ENCODE measurements around the gene IL13RA2. TPM values are rescaled to one million over a fixed set of nuclear protein-coding genes. Genes with fewer than 3 reads are reported as not detected.

The IL13RA2 gene, protein sequence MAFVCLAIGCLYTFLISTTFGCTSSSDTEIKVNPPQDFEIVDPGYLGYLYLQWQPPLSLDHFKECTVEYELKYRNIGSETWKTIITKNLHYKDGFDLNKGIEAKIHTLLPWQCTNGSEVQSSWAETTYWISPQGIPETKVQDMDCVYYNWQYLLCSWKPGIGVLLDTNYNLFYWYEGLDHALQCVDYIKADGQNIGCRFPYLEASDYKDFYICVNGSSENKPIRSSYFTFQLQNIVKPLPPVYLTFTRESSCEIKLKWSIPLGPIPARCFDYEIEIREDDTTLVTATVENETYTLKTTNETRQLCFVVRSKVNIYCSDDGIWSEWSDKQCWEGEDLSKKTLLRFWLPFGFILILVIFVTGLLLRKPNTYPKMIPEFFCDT
- total RNA-seq: not detected

- no peak within 1 kb of the TSS for H3K27ac ChIP-seq
- no peak for DNase-seq
- TF ChIP-seq POLR2A (IDR thresholded peaks at IDR 0.05): no peak
- TF ChIP-seq, protein P1, sequence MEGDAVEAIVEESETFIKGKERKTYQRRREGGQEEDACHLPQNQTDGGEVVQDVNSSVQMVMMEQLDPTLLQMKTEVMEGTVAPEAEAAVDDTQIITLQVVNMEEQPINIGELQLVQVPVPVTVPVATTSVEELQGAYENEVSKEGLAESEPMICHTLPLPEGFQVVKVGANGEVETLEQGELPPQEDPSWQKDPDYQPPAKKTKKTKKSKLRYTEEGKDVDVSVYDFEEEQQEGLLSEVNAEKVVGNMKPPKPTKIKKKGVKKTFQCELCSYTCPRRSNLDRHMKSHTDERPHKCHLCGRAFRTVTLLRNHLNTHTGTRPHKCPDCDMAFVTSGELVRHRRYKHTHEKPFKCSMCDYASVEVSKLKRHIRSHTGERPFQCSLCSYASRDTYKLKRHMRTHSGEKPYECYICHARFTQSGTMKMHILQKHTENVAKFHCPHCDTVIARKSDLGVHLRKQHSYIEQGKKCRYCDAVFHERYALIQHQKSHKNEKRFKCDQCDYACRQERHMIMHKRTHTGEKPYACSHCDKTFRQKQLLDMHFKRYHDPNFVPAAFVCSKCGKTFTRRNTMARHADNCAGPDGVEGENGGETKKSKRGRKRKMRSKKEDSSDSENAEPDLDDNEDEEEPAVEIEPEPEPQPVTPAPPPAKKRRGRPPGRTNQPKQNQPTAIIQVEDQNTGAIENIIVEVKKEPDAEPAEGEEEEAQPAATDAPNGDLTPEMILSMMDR (IDR thresholded peaks at IDR 0.05): no peak
- no peaks in the 10 kb centered on the region for H3K4me1 ChIP-seq
- H3K36me3 ChIP-seq: no peaks in the 10 kb centered on the region
- intact Hi-C loops (cut with DNase I; ENCODE audit: low total_unique reads): no loop called here
- no peaks in the 10 kb centered on the region for H3K27me3 ChIP-seq
- H3K9me3 ChIP-seq: no peaks in the 10 kb centered on the region
- no peak within 1 kb of the TSS for H3K4me3 ChIP-seq
Measured at GRCh38 chrX:115017455-115017854, at the start of gene IL13RA2. TSS of gene IL13RA2 (minus strand) at chrX:115017616. CDS start at chrX:115017269, 347 bp downstream.

GRCh38 chrX:115065304-115065703 lies 47.9 kb upstream of the IL13RA2 start:
- Histone ChIP-seq H3K4me3 (no peak overlapping the region), H3K27me3 (no peaks in the 10 kb centered on the region), H3K27ac (no peak overlapping the region), H3K4me1 (no peaks in the 10 kb centered on the region), H3K36me3 (no peaks in the 10 kb centered on the region), H3K9me3 (no peaks in the 10 kb centered on the region)
- intact Hi-C loops (cut with DNase I; ENCODE audit: low total_unique reads): no loop called here
- no peak for DNase-seq
- TF ChIP-seq POLR2A (IDR thresholded peaks at IDR 0.05): no peak
- TF ChIP-seq, protein P1 (IDR thresholded peaks at IDR 0.05): no peak

DNA sequence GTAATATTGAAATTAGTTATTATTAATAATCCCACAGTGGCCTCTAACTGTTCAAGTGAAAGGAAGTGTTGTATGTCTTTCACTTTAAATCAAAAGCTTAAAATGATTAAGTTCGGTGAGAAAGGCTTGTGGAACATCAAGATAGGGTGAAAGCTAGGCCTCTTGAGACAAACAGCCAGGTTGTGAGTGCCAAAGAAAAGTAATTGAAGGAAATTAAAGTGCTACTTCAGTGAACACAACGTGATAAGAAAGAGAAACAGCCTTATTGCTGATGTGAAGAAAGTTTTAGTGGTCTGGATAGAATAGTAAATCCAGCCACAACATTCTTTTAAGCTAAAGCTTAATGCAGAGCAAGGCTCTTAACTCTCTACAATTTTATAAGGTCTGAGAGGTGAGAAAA lies 42.6 kb upstream of the IL13RA2 start:
- no peaks in the 10 kb centered on the region for H3K27me3 ChIP-seq
- no peak for DNase-seq
- no peaks in the 10 kb centered on the region for H3K36me3 ChIP-seq
- no peaks in the 10 kb centered on the region for H3K9me3 ChIP-seq
- TF ChIP-seq POLR2A (IDR thresholded peaks at IDR 0.05): no peak
- intact Hi-C loops (cut with DNase I; ENCODE audit: low total_unique reads): no loop called here
- H3K27ac ChIP-seq: peak overlapping the region in 1 of 2 donors; percentile 9
- H3K4me1 ChIP-seq: no peaks in the 10 kb centered on the region
- H3K4me3 ChIP-seq: no peak overlapping the region

GRCh38 chrX:115058276-115058675 lies 40.9 kb upstream of the IL13RA2 start:
- intact Hi-C loops (cut with DNase I; ENCODE audit: low total_unique reads): no loop called here
- Histone ChIP-seq H3K36me3 (no peaks in the 10 kb centered on the region), H3K27ac (peak overlapping the region in 1 of 2 donors; percentile 29), H3K4me3 (no peak overlapping the region), H3K9me3 (no peaks in the 10 kb centered on the region), H3K27me3 (no peaks in the 10 kb centered on the region), H3K4me1 (no peaks in the 10 kb centered on the region)
- TF ChIP-seq, protein P1 (IDR thresholded peaks at IDR 0.05): no peak
- TF ChIP-seq POLR2A (IDR thresholded peaks at IDR 0.05): no peak
- peak in 1 of 2 donors; percentile 38 for DNase-seq

GRCh38 chrX:115054876-115055275 lies 37.5 kb upstream of the IL13RA2 start:
- Histone ChIP-seq H3K9me3 (no peaks in the 10 kb centered on the region), H3K4me1 (no peaks in the 10 kb centered on the region), H3K36me3 (no peaks in the 10 kb centered on the region), H3K27ac (no peak overlapping the region), H3K27me3 (no peaks in the 10 kb centered on the region), H3K4me3 (no peak overlapping the region)
- no peak for TF ChIP-seq POLR2A (IDR thresholded peaks at IDR 0.05)
- TF ChIP-seq, protein P1 (IDR thresholded peaks at IDR 0.05): no peak
- intact Hi-C loops (cut with DNase I; ENCODE audit: low total_unique reads): no loop called here
- no peak for DNase-seq
